HG03139 (cell line): ENCODE measurements around the gene HSFX2.
A peak's percentile ranks its signal among the peaks of the same experiment; 100 is the strongest.
"Not testable (repeated sequence)": the region's sequence is repeated elsewhere in the genome, so short reads cannot be mapped to it uniquely, and the experiment has no call there.

Source experiments
- ATAC-seq: cut with Tn5 transposase; IDR thresholded peaks from one replicate; pipeline ENCODE4 v1.9.1; 2021; ENCODE audit not compliant: unreplicated experiment

HSFX2 gene

DNA sequence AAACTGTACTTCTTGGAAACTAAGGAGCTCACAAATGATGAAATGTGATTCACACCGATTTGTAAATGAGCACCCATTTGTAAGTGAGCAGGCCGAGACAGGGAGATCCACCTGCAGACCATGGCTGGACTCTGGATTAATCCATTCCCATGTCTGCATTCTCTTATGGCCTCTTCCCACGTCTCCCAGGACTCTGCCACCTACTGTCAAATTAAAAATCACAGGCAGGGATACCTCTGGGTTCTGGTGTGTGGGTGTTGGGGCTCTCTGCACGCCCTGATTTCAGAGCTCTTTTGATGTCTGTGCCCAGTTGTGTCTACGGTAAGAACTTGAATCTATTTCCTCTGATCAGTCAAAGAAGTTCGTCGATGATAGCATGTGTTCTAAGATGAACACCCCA, 4.1 kb downstream of the HSFX2 start:
- ATAC-seq, result not testable (repeated sequence)

DNA sequence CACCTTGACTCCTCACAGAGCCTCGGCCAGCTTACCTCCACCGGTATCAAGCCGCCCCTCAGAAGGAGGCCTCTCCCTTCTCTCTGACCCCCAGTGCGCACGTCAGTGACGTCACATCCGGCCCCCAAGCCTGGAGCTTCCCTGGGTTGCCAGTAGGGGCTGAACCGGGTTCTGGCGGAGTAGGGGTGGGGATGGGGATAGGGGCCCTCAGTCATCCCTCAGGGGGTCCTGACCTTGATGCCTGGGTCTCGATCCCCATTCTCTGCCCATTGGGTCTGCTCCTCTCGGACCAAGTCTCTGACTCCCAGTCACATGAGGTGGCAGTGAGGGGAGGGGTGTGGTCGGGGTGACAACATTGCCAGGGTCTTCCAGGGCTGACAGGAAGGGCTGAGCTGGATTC, 7.8 kb downstream of the HSFX2 start, which contains the start of gene MAGEA9B:
TSS of gene MAGEA9B (minus strand) at position 101 of the 400 bp plus-strand sequence. CDS start 4,280 bp downstream, outside the sequence.
- ATAC-seq, result not testable (repeated sequence)

DNA sequence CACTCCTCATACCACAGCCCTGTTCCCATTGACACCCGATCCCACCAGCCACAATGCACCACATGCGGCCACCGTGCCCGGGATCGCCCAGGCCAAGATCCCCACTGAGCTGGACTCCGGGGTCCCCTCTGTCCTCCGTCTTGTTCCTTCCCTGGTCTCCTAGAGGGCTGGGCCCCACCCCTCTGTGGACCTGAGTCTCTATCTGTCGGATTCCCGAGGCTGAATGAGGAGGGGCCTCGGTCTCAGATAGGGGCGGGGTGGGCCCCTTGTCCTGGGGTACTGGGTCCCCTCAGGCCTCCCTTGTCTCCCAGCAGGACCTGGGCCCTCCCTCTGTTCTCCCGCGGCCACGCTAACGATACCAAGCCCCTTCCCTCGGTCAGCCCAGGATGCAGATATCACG, 9.5 kb downstream of the HSFX2 start:
- ATAC-seq, result not testable (repeated sequence)

DNA sequence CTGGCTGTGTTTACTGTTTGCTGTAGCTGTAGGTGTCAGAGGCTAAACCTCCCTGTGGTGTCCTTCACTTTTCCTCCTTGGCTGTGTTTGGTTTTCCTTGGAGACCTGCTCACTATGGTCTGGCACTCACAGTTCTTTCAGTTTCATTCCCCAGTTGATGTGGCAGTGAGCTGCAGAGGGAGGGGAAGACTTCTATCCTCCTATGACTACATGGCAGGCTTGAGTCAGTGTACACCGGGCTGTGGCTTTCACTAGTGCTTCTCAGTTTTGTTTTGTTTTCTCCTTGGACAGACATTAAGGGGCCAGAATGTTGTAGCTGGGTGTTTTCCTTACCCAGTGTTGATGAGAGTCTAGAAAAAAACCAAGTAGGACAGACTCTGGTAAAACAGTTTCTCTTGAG, 21.7 kb downstream of the HSFX2 start:
- peak; percentile 99 for ATAC-seq

DNA sequence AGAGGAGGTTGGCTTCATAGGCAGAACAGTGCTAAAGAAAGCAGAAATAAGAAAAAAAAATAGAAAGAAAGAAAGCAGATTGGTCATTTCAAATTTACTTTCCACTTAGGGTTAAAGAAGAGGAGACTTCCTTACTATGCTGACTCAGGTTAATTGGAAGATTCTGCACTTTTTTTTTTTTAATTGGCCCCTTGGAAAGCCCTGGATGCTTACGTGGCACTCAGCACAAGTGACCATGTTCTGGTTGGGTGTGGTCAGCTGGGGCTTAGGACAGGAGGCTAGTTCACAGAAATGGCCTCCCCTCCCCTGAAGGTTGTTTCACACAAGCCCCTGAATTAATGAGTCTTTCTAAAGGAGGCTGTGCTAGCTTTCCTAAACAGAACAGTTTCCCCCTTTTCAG, 22.4 kb downstream of the HSFX2 start:
- ATAC-seq, result no peak

DNA sequence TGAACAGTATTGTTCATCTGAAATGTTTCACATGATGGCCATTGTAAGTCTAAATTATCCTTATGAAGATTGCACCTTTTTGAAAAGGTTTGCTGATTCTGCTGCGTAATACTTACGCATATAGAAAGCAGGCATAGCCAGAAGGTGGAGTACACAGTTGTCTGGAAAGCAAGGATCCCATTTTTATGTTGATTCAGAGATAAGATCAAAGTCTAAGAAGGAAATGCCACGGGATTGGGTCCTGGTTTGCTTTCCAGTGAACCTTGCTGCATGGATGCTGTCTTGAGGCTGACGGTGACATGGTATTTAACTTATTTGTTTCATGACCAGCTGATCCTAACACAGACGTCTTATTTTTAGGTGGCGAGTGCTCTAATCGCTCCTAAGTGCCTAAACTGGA, 23.3 kb downstream of the HSFX2 start:
- no peak for ATAC-seq

DNA sequence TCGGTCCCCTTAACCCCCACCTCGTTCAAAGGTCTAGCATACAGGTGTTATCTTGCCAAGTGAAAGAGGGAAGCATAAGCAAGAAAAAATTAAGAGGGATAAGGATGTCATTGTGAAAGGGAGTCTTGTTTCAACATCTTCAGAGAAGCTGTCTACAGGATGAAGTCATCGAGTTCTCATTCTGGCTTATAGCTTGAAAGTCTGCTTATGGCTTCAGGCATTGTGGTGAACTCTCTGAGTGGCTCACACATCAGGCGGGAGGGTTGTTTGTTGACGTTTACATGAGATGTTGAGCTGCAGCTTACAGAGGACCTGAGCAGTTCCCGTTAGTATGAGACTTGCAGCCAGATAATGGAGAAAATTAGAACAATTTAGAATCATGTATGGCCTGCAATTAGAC, 24.4 kb downstream of the HSFX2 start:
- ATAC-seq, result no peak

DNA sequence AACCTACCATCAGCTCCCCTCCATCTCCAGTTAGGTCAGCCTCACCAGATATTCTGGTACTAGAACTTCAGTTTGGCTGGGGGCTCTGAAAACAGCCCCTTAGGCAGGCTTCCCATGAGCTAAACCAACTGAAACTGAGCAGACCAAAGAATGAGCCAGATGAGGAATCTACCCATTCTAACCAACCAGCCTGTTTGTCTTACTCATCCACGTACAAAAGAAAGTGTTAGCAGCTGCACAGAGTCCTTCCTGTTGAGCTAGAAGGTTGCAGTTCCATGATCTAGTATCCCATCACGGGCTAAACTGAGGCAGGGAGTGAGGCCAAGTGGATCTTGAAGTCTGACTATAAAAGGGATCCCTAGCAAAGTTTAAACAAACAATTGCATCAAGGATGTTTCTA, 25.3 kb downstream of the HSFX2 start:
- ATAC-seq, result no peak

DNA sequence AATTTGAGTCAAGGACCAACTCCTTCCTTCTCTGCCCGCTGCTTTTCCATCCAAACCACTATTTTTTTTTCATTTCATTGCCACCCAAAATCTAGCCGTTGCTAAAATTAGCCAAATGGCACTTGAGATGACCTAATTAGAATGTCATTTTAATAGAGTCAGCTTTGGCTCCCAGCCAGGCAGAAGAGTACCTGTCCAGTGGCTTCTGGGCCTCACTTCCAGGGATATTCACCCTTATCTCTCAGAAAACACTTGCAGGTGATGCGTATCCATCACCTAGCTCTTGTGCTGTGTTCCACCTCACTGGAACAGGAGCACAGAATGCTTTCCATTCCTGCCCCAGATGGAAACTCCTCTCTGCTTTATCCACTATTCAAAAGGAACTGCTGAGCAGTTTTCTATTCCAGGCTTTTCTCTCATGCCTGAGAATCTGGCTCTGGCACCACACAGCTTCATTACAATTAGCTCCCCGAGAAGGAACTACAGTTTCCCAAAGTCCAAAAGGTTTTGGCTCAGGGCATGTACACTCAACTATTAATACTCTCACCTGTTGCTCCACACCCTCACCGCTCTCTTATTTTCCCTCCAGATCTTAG, 26.3 kb downstream of the HSFX2 start:
- no peak for ATAC-seq

DNA sequence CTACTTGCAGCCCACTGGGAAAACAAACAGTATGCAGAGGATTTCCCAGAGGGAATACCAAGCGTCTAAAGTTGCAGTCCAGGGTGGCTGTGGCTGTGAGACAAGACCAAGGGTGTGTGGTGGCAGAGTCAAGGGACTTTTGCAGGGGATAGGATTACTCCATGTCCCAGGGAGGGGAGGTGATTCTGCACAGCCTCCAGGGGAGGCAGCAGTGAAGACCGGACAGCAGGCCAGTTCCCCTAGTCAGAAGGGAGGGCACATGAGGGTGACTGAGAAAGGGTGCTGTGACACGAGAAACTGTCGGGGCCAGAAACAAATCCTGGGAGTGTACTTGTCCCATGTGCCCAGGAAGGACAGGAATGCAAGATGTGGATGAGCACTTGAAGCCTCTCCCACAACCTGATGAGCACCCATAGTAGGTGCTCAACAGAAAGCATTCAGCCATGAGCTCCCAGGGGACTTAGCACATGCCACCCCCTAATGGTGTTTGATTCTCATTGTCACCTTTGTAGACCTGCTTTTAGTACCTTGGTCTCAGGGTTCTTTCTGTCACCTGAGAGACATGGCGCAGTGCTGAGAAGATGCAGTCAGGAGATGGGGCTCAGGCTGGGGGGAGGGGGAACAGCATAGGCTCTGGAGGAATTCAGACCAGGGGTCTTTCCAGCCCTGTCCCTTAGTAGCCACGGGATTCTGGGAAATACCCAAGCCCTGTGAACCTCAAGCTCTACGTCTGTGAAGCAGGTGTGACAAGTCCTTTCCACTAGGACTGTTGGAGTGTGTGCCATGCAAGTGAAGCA, 27.3 kb downstream of the HSFX2 start:
- ATAC-seq, result no peak

DNA sequence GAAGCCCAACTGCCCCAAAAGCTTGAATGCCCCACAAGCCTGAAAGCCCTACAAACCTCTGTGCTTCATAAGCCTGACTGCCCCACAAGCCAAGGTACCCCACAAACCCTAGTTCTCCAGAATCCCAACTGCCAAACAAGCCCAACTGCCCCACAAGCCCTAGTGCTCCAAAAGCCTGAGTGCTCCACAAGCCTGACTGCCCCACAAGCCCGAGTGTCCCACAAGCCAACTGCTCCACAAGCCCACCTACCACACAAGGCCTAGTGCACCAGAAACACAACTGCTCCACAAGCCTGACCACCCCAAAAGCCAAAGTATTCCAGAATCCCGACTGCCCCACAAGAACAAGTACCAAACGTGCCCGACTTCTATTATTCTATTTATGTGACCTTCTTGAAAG, 31.8 kb downstream of the HSFX2 start:
- ATAC-seq, result no peak

DNA sequence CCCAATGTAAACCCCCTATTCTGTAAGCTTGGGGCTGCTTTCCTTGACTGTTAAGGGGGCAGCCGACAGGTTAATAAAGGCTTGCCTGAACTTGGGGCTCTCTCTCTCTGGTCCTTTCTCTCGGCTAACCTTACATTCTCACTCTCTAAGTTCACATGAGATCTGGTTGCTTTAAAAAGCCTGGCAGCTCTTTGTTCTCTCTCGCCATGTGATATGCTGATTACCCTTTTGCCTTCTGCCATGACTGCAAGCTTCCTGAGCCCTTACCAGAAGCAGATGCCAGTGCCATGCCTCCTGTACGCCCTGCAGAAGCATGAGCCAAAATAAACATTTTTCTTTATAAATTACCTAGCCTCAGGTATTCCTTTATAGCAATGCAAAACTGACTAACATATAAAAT, 39.9 kb downstream of the HSFX2 start:
- not testable (repeated sequence) for ATAC-seq

DNA sequence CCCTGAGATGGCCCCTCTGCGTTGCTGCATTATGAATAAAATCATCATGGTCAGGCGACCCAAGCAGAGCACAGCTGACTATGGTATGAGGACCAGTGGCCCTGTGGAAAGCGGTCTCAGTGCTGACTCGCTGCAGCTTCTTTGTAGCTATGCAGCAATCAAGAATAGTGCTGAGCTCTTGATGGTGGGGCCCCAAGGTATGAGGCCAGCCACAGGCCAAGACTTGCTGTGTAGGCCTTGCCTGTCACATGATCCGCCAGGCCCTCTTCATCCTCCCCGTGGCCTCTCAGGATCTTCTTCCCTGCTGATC, 43.2 kb downstream of the HSFX2 start:
- not testable (repeated sequence) for ATAC-seq

DNA sequence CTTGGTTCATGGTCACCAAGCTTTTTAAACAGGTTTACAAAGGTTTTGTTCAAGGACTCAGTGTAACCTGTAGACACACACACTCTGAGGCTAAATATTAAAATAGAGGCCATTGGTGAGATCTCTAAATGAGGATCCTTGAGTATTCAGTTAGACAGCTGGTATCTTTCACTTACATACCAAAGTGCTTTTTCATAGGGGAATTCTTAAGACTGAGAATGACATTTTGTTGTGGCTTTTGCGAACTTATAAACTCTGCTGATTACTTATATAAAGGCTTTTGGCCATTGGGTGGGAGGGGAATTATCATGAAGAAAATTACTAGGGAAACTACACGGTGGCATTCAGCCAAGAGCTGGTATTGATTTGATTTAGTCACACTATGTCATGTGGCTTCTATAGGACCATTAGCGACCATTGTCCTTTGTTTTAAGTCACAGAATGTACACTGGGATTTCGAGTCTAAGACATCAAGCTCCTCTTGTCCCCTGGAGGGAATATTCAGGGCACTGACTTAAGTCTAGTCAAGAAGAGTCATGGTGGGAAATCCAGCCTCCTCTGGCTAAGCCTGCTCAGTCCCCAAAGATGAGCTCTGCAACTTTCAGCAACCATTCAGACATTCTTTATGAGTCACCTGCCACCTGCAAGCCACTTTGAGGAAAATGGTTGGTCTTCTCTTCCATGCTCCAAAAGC, 43.7 kb downstream of the HSFX2 start:
- not testable (repeated sequence) for ATAC-seq

DNA sequence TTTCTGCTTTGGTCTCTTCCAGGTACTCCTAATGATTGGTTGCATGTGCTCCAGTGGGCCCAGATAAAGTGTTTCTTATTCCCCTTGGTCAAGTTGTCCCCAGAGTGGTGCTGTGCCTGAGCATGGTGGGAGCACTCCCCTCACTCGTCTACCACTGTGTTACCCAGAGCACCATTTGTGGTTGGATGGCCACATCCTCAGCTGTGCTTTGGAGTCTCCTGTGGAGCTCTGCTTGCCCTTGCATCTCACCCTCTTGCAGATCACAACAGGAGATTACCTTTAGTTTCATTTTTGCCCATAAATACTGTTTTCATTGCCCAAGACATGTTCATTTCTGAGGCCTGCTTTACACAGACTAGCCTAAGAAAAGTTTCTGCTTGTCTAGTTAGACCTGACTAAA, 44.7 kb downstream of the HSFX2 start:
- not testable (repeated sequence) for ATAC-seq

DNA sequence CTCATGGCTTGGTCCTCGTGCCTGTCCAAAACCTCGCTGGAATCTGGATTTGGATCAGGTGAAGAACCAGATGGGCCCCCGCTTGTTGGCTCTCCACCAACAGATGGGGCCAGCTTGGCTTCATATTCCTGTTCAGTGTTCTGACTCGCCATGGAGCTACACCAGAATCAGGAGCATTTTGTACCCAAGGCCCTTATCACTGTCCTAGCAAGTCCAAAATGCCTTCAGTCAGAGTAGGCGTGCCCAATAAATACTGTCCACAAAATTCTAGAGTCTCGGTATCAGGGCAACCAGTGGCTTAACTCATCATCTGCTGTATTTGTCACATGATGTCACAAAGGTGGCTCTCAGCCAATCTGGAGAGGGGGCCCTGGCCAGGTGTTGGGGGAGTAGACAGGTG, 45.4 kb downstream of the HSFX2 start, which contains the start of gene HSFX3:
TSS of gene HSFX3 (minus strand) at position 224 of the 400 bp plus-strand sequence. CDS start at position 152, 72 bp downstream.
- not testable (repeated sequence) for ATAC-seq

DNA sequence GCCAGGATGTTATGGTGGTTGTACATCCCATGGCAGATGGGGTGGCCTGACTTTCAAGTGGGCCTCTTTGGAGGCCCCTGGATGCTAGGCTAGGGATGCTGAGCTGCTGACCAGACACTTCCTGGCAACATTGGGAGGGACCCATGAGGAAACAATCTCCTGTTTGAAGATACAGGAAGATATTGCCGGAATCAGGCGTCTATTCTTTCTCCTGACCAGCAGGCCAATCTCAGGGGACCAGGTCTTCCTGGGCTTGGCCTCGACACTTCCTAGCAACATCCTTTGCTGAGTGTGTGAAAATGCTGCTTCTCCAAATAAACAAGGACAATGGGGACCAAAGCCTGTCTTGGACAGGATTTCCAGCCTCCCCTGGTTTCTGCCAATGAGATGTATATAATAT, 47.3 kb downstream of the HSFX2 start:
- ATAC-seq, result not testable (repeated sequence)

DNA sequence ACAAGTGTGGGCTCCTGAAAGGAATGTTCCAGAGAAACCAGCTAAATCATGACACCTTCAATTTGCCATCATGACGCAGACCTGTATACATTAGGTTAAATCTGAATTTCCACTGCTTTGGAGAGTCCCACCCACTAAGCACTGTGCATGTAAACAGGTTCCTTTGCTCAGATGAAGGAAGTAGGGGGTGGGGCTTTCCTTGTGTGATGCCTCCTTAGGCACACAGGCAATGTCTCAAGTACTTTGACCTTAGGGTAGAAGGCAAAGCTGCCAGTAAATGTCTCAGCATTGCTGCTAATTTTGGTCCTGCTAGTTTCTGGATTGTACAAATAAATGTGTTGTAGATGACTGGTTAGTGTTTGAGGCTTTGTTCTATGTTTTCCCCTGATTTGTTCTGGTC, 48.2 kb downstream of the HSFX2 start:
- ATAC-seq, result not testable (repeated sequence)

DNA sequence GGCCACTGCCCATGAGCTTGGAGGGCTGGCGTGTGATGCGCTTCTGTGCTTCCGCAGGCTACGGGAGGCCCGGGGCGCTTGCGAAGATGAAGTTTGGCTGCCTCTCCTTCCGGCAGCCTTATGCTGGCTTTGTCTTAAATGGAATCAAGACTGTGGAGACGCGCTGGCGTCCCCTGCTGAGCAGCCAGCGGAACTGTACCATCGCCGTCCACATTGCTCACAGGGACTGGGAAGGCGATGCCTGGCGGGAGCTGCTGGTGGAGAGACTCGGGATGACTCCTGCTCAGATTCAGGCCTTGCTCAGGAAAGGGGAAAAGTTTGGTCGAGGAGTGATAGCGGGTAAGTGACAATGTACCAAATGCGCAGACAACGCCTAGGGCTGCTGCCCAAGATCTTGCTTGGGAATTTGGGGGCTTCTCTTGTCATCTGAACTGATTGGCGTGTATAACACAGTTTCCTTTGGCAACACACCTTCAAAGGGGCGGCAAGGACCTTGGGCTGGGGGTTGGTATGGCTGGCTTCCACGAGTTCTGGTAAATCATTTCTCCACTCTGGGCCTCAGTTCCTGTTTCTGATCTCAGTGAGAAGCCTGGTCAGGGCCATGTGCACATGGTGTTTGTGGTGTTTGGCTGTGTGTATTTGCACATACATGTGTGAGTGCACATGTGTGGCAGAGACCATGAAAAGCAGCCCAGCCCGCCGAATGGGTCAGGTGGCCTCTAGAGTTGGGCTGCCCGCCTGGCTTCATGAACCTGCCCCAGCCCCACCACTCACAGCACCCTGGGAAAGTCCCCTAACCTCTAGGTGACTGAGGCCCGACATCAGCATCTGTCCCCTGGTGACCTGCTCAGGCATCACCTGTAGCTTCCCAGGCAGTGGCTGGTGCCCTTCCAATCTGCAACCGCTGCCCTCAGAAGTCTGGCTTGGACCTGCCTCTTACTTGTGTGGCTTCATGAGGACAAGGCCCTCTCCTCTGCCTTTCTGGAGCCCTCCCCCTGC, 49.3 kb downstream of the HSFX2 start:
- ATAC-seq, result not testable (repeated sequence)
